Type B pancreatic cell (in vitro differentiated cells): ENCODE results near the gene SPDYE4. TPM values are rescaled to one million over a fixed set of nuclear protein-coding genes. Genes with fewer than 3 reads are reported as not detected.

Experiments used
- DNase-seq: peaks from one replicate; pipeline ENCODE4 v3.0.0; 2021; ENCODE audit warnings: mixed read lengths; ENCODE audit not compliant: unreplicated experiment; ENCODE audit errors: extremely low spot score
- H3K27ac Mint-ChIP-seq: 2 replicates; pipeline ENCODE4 v1.8.0; 2021; ENCODE audit warnings: mild to moderate bottlenecking, mixed read lengths
- H3K27me3 Mint-ChIP-seq: 2 replicates; pipeline ENCODE4 v1.8.0; 2021; ENCODE audit warnings: mixed read lengths
- H3K36me3 Mint-ChIP-seq: 2 replicates; pipeline ENCODE4 v1.8.0; 2021; ENCODE audit warnings: mixed read lengths
- H3K4me1 Mint-ChIP-seq: one replicate; pipeline ENCODE4 v1.8.0; 2021; ENCODE audit warnings: mixed read lengths; ENCODE audit not compliant: unreplicated experiment
- H3K4me3 Mint-ChIP-seq: 2 replicates; pipeline ENCODE4 v1.8.0; 2021; ENCODE audit warnings: mild to moderate bottlenecking, mixed read lengths
- H3K9me3 Mint-ChIP-seq: 2 replicates; pipeline ENCODE4 v1.8.0; 2021; ENCODE audit warnings: mixed read lengths
- total RNA-seq: library from RNA; stranded (reverse); gene quantifications from 2 replicates; pipeline ENCODE4 v1.2.1, GENCODE V29; 2021; ENCODE audit warnings: low replicate concordance
- TF ChIP-seq, protein P1 (sequence below): fragments of 200-600 bp; sonication (generic); conservative IDR thresholded peaks from 2 replicates; pipeline ENCODE4 v1.5.0; 2021; ENCODE audit warnings: antibody characterized with exemption, mild to moderate bottlenecking

SPDYE4 gene
- total RNA-seq, 1 donor from 2014 or later, result not detected

DNA sequence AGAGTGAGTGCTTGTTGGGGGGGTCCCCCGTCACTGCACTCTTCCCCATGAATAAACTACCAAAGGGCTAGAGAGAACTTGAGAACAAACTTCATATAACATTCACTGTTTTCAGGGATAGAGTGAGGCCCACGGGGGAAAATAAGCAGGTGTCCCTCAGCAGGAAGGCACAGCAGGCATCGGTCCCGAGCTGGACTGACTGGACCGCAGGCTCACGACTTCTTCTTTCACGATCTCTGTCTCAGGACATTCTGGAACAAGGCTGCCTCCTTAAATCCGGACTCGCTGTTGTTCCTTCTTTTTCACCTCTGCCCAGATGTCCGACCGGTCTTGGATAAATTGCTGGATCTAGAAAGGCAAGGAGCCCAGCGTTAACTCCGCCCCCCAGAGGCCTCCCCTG is 28.5 kb downstream of the SPDYE4 start:
- no peaks in the 10 kb centered on the region for H3K9me3 Mint-ChIP-seq
- no peak for DNase-seq
- TF ChIP-seq, protein P1, sequence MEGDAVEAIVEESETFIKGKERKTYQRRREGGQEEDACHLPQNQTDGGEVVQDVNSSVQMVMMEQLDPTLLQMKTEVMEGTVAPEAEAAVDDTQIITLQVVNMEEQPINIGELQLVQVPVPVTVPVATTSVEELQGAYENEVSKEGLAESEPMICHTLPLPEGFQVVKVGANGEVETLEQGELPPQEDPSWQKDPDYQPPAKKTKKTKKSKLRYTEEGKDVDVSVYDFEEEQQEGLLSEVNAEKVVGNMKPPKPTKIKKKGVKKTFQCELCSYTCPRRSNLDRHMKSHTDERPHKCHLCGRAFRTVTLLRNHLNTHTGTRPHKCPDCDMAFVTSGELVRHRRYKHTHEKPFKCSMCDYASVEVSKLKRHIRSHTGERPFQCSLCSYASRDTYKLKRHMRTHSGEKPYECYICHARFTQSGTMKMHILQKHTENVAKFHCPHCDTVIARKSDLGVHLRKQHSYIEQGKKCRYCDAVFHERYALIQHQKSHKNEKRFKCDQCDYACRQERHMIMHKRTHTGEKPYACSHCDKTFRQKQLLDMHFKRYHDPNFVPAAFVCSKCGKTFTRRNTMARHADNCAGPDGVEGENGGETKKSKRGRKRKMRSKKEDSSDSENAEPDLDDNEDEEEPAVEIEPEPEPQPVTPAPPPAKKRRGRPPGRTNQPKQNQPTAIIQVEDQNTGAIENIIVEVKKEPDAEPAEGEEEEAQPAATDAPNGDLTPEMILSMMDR, result no peak
- no peak overlapping the region for H3K4me3 Mint-ChIP-seq
- no peaks in the 10 kb centered on the region for H3K36me3 Mint-ChIP-seq
- no peaks in the 10 kb centered on the region for H3K27me3 Mint-ChIP-seq
- no peak overlapping the region for H3K27ac Mint-ChIP-seq
- H3K4me1 Mint-ChIP-seq, result peaks cover 4% of the 10 kb centered on the region

DNA sequence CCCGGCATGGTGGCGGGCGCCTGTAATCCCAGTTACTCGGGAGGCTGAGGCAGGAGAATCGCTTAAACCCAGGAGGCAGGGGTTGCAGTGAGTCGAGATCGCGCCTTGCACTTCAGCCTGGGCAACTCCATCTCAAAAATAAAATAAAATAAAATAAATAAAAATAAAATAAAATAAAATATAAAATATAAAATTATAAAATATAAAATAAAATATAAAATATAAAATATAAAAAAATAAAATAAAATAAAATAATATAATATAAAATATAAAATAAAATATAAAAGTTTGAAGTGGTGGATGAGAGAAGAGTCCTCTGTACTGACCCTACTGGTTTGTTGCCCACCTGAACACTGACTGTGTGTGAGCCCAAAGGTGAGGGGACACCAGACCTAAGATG is 28.9 kb downstream of the SPDYE4 start:
- no peak for DNase-seq

DNA sequence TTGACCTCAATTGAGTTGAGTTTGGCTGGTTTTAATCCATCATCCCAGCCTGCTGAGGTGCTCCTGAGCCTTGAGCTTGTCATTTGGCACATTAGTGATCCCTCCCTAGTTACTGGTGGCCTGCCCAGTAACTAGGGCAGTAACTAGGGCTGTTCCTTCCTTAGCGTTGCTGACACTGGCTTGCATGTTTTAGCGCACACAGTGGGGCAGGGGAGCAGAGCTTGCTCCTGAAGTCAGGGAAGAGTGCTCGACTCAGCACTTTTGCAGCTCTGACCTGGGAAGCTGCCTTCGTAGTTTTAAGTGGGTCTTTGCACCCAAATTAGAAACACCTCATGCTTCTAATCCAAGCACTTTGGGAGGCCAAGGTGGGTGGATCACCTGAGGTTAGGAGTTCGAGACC is 29.4 kb downstream of the SPDYE4 start:
- H3K27ac Mint-ChIP-seq, result no peak overlapping the region
- no peaks in the 10 kb centered on the region for H3K27me3 Mint-ChIP-seq
- H3K9me3 Mint-ChIP-seq, result no peaks in the 10 kb centered on the region
- no peak overlapping the region for H3K4me3 Mint-ChIP-seq
- TF ChIP-seq, protein P1, result no peak
- no peak for DNase-seq
- peaks cover 7% of the 10 kb centered on the region for H3K4me1 Mint-ChIP-seq
- H3K36me3 Mint-ChIP-seq, result no peaks in the 10 kb centered on the region

More for the DNA sequence above, 28.9 kb downstream of the SPDYE4 start:
- Mint-ChIP-seq H3K27me3 (no peaks in the 10 kb centered on the region), H3K9me3 (no peaks in the 10 kb centered on the region), H3K36me3 (no peaks in the 10 kb centered on the region), H3K4me3 (no peak overlapping the region), H3K27ac (no peak overlapping the region), H3K4me1 (peaks cover 4% of the 10 kb centered on the region)
- TF ChIP-seq, protein P1, result no peak

DNA sequence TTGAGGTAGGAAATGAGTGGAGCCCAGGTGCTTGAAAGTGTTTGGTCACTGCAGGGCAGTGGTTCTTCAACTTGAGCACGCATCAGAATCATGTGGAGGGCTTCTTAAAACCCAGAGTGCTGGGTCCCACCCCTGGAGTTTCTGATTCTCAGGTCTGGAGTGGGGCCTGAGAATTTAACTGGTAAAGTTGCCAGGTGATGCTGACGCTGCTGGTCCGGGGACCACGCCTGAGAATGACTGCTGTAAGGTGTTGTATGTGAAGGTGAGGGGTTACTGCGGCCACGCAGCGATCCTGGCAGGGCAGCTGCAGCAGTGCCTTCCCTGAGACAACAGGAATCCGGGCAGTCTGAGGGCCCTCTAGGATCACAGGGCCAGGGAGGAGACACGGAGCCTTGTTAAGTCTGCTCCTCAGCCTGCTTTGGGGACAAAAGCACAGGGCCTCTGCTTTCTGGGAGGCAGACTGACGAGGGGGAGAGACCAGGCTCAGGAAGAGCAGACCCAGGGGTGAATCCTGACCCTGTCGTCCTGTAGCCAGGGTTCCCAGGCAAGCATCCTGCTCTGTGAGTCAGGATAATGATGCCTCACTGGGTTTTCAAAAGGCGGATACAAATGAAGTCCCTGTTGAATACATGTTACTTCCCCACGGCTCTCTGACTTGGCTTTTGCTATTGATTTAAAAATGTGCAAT is 30.0 kb downstream of the SPDYE4 start:
- Mint-ChIP-seq H3K9me3 (no peaks in the 10 kb centered on the region), H3K4me1 (peaks cover 8% of the 10 kb centered on the region), H3K27me3 (no peaks in the 10 kb centered on the region), H3K36me3 (no peaks in the 10 kb centered on the region), H3K27ac (no peak overlapping the region), H3K4me3 (no peak overlapping the region)
- TF ChIP-seq, protein P1, result no peak
- no peak for DNase-seq

DNA sequence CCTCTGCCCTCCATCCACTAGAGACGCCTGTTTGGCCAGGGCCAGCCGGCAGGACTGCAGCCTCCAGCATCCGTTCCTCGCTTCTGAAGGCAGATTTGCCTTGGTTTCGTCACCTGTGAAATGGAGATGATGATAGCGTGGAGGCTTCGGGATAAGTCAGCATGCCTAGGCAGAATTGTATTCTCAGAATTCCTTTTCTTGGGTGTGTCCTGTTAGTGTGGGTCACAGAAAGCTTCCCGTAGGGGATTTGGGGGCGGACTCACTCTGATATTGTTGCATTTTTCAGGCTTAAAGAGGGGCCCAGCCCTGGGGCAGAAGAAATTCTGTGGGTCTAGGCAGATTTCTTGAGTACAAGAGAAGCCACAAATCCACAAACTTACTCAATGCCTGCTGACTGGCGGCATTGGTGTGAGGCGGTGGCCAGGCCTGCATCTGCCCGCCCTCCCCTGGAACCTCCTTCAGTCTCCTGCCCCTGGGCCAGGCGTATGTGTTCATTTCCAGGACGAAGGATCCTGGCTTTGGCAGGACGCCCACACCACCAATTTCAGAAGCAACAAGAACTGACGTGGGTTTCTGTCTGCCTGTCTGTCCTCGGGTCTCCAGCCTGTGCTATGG is 31.3 kb downstream of the SPDYE4 start:
- H3K4me1 Mint-ChIP-seq, result peaks cover 8% of the 10 kb centered on the region
- peak overlapping the region; percentile 43 for H3K27ac Mint-ChIP-seq
- no peak overlapping the region for H3K4me3 Mint-ChIP-seq
- H3K36me3 Mint-ChIP-seq, result no peaks in the 10 kb centered on the region
- no peak for DNase-seq
- H3K27me3 Mint-ChIP-seq, result no peaks in the 10 kb centered on the region
- H3K9me3 Mint-ChIP-seq, result no peaks in the 10 kb centered on the region
- TF ChIP-seq, protein P1, result no peak
